Stimulated activated CD8-positive, alpha-beta memory T cell treated with anti-CD3 and anti-CD28 coated beads, Interleukin-4, amount 100 ng/mL, for 48 hours (primary cell): ENCODE measurements around the gene RAI14.

Experiments
- DNase-seq: peaks from one replicate; pipeline ENCODE4 v3.0.0-alpha.2; 2020

The RAI14 gene

DNA sequence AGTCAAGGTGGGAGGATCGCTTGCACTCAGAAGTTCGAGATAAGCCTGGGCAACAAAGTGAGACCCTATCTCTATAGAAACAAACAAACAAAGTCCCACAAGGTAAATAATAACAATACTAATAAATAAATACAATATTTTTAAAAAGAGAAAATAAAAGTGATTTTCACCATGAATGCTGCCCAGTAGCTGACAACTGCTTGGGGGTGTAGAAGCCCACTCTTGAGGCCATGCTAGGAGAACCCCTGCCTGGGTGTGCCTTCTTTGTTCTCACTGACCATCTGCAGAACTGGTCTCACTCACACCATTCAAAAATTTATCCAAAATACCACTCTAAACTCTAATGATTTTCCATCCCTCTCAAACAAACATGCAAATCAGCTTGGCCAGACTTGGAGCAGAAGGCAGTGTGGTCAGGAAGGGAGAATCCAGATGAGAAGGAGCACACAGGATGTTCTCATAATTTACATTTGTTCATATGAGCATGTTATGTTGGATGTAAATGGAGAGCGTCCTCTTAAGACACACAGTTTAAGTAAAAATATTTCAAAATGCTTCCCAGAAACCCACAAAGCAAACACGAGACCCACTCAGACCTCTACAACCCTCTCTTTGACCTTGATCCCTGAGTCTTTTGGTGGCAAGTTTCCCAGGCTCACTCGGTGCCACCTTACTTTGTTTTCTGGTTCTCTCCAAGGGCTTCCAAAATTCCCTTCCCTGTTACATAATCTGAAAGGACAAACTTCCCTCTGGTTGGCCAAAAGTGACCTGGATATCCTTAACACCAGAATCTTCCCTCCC lies 7.9 kb upstream of the RAI14 start:
- DNase-seq = no peak

DNA sequence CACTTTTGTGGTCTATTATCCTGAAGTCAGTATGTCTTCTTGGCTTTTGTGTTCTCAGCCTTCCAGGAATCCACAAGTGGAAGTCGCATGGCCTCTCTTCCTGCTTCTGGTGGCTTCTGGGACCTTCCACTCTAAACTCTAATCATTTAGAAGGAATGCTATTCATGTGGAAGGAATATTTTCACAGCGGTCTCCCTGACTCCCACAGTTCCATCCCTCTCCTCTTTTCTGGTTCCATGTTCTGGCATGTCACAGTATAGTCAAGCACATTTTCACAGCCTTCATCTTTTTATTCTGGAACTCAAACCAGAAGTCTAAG lies 7.3 kb upstream of the RAI14 start:
- no peak for DNase-seq

DNA sequence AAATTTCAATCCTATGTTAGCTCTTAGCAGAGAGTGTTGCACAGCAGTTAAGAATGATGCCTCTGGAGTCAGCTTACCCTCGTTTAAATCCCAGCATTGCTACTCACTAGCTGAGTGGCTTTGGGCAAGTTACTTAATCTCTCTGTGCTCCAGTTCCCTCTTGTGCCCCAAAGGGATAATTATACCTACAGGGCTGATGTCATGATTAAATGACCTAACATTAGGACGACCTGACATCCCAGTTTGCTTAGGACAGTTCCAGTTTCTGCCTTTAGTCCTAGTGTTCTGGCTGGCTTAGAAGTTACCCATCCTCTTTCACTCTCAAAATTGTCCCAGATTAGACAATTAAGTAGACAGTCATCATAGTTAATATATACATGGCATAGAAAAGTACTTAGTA lies 4.3 kb upstream of the RAI14 start:
- DNase-seq = no peak

DNA sequence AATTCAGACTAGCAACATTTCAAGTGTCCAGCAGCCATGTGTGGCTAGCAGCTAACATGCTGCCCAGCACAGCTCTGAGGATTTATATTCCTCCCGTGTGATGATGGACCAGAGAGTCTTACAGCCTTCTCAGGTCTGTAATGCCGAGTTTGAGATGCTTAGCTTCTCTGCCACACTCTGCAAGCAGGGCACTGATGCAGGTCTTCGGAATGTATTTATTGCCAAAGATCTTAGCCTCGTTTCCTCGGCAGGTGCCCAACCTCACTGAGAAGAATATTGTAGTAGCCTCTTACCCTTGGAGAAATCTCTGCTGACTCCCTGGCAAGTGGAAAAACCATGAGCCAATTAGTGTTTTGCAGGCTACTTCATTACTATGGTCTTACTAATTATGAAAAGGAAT lies 3.7 kb upstream of the RAI14 start:
- no peak for DNase-seq

- no peak for DNase-seq
Measured at GRCh38 chr5:34652914-34653313, 3.2 kb upstream of the RAI14 start.

DNA sequence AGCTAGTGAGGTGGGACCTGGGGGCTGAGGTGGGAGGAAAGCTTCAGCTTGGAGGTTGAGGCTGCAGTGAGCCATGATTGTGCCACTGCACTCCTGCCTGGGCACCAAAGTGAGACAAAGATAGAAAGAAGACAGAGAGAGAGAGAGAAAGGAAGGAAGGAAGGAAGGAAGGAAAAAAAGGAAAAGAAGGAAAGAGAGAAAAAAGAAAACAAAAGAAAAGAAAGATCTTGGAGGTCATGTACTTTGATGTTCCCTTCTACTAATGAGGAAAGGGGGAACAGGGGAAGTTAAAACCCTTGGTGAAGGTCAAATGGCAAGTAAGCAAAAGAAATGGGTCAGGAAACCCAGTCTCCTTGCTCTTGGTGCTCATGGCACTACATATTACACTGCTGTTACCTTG lies 2.4 kb upstream of the RAI14 start:
- DNase-seq = no peak

GRCh38 chr5:34655354-34655991 lies 655 bp upstream of the RAI14 start:
- peak; percentile 29 for DNase-seq

DNA sequence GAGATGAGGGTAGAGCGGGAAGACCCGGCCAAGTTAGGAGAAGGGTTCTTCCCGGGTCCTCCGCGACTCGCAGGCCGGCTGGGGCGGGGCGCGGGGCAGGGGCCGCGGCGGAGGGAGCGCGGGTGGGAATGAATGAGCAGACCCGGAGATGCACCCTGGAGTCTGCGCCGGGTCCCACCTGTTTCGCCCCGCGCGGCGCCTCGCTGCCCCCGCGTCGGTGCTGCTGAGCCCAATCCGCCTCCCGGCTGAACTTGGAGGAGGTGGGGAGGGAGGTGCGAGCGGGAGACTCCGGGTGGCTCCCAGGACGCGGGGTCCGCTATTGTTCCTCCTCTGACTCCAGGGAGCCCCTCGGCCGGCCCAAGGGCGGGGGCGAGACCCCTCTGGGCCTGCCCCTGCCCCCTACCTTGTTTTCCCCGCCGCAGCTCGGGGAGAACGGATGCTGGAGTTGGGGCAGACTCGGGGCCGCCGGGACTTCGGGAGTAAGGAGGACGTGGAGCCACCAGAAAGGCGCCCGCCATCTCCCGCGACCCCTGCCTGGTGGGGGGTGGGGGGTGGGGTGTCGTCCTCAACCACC lies 659 bp downstream of the RAI14 start:
- peak; percentile 30 for DNase-seq

DNA sequence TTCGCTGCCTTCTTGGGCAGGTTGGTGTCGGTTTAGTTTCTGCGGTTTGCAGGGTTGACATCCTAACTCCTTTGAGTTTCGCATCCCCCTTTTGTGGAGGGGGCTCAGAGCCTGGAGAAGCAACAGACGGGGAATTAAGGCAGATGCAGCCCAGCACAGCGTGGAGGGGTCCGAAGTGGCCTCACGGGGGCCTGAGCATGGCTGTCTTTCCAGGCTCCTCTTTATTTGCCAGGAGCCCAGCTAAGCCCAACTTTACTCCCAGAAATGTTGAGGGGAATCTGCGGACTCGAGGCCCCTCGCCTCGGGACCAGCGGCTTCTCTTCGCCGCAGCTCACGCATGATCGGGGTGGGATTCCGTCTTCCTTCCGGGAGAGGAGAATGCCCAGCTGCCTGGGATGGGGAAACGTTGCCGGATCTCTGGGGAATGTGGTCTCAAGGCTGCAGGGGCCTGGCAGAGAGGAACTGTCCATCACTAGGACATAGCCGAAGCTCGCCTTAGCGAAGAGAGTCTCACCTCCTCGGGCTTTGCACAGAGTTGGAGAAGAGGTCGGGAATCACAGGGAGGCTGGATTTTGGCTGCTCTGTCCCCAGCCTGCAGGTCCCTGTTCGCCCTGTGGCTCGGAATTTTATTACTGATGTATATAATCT lies 1.3 kb downstream of the RAI14 start:
- DNase-seq = no peak

DNA sequence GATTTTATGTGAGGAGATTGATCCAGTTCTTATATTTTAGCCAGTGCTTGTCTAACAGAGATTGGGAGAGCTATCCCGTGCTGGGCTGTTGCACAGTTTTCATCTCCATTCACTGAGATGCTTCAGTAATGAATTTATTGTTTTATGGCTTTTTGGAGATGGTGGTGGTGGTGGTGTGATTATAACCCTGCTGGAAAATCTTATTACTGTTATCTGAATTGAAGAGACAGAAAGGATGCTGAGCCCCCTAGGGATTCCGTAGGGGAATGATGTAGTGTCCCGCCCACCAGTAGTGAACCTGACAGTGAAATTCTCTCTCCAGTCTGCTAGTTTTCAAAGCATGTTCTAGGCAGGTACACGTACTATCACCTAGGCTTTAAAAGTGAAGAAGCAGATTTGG lies 1.9 kb downstream of the RAI14 start:
- no peak for DNase-seq

- no peak for DNase-seq
Measured at GRCh38 chr5:34659168-34659567, 3.0 kb downstream of the RAI14 start.

GRCh38 chr5:34660444-34660843 lies 4.3 kb downstream of the RAI14 start:
- no peak for DNase-seq

GRCh38 chr5:34663771-34664496 lies 7.8 kb downstream of the RAI14 start:
- no peak for DNase-seq

DNA sequence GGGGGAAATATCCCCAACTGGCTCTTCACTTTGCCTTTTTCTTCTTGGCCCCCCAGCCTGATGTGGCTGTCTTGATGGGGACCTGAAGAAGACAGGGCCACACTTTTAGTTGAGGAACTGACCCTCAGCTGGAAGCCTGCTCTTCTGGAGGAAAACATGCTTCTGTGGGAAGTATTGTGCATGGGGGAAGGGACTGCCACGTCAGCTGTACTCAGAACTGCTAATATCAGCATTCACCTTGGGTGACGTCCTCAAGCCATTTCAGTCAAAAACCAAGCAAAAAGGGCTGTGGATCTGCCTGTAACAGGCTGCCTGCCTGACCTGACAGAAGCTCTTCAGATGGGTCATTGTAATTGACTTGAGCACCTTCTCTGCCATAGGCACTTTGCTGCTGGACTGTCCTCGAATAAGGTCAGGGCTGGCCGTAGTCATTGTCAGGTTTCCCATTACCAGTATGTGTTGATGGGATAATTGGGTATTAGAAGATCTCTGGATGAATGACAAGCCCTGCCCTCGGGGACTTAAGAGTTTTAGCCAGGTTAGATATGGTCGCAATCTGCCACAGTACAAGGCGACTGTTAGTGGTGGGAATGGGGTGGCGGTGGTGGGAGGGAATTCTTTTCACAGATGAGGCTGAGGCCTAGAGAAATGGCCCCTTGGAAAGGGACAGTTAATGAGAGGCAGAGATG lies 10.4 kb downstream of the RAI14 start:
- no peak for DNase-seq

GRCh38 chr5:34667705-34668104 lies 11.6 kb downstream of the RAI14 start:
- no peak for DNase-seq

DNA sequence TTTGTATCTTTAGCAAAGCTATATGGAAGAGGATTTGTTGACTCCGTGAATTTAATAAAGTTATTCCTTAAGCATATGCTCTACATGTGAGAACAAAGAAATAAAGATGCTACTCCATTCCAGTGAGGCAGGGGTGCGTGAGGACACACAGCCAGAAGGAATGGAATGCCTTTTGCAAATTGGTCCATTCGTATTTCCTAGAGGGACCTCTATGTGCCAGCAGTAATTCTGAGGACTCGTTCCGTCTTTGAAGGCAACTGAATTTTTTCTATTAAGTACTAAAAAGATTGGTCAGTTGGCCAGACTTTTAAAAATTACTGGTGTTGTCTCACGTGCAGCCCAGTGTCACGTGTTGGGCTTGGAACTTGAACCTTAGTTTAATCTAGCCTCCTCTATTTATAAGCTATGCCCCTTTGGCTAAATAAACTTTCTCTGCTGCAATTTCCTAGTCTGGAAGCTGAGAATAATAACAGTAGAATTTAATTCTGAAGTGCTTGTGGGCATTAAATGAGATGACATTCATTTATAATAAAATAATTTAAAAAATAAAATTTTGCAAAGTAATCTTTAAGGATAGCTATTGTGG lies 13.9 kb downstream of the RAI14 start:
- no peak for DNase-seq

DNA sequence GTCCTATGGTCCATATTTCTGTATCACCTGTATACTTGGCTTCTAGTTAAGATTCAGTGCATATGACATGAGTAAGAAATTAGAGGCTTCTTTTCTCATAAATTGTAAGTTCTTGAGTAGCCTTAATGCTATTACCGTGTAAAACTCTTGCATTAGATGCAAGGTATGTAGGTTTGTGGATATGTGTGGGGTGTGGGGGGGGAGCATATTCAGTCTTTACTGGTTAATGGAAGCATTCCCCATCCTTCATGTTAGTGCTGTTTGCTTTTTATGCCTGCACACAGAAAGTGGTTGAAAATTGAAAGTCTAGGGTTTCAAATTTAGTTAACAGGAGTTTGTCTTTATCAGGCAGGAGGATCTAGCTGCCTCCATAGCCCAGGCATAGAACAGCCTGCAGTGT lies 16.1 kb downstream of the RAI14 start:
- no peak for DNase-seq

GRCh38 chr5:34673463-34674125 lies 17.5 kb downstream of the RAI14 start:
- no peak for DNase-seq

DNA sequence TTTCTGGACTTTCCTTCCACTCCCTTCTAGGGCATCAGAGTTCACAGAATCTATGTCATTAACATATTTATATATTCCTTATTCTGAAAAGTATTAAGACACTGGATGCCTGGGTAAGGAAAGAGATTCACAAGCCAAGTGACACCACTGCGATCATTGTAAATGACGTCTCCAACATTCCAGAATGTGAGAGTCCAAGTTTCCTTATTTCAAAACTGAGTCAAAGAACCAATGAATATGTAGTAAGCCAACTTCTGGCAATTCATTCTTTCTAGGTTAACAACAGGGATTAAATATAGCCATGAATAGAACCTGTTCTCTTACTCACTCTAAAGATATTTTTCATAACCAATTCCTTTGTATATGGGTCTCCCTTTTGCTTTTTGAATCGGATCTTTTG lies 18.1 kb downstream of the RAI14 start:
- no peak for DNase-seq

GRCh38 chr5:34675857-34676256 lies 19.7 kb downstream of the RAI14 start:
- no peak for DNase-seq

DNA sequence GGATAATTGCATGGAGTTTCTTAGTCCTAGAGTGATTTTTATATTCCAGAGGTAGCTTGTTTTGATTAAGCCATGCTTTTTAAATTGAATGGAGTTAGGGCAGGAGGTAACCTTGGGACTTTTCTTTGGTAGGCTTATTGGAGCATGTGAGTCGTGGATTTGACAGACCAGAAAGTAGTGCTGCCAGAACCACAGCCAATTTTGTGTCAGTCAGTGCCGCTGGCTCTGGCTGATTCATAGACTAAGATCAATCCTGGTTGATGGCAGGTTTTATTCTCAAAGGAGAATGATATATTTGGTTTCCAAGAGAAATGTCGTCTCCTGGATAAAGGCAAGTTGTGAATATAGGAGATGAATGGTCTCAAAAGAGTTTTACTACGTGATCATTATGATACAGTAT lies 20.3 kb downstream of the RAI14 start:
- DNase-seq = no peak

DNA sequence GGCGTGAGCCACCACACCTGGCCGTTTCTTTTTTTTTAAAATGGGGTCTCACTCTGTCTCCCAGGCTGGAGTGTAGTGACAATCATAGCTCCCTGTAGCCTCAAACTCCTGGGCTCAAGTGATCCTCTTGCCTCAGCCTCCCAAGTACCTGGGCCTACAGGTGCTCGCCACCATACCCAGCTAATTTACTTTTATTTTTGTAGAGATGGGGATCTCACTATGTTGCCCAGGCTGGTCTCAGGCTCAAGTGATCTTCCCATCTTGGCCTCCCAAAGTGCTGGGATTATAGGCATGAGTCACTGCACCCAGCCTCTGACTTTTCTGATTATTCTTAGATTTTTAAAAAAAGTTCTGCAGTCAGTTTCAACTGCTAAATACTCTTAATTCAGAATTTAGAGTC lies 21.3 kb downstream of the RAI14 start:
- DNase-seq = no peak
